Keratinocyte (primary cell): Measurements from ENCODE around the gene EYA3. TPM values are rescaled to one million over a fixed set of nuclear protein-coding genes. Genes with fewer than 3 reads are reported as not detected.

Experiments
- DNase-seq: peaks from one replicate; pipeline ENCODE4 v3.0.0-alpha.2; 2011; ENCODE audit warnings: low read depth, missing footprints, low spot score
- FAIRE-seq: peaks from 2 replicates; lab custom pipeline; 2011; peaks lifted over from hg19 to GRCh38; lab: Jason Lieb, UNC
- H2AFZ ChIP-seq: 2 replicates; pipeline ENCODE4 v1.6.0; 2012; ENCODE audit warnings: low read length, control low read depth, inconsistent platforms; ENCODE audit not compliant: control insufficient read depth
- H3K27ac ChIP-seq: 2 replicates; pipeline ENCODE4 v1.5.1; 2011; ENCODE audit warnings: low read length; ENCODE audit not compliant: control insufficient read depth, insufficient read depth
- H3K27me3 ChIP-seq: 3 replicates; pipeline ENCODE4 v1.6.0; 2011; ENCODE audit warnings: low read length; ENCODE audit not compliant: control insufficient read depth, insufficient read depth; ENCODE audit errors: extremely low read depth
- H3K36me3 ChIP-seq, 2 experiments: 2 replicates in 1 of 2; 3 replicates in 1 of 2; pipeline ENCODE4 v1.5.1; 2011; ENCODE audit warnings: low read length in 2 of 2, mild to moderate bottlenecking in 1 of 2; ENCODE audit not compliant: control insufficient read depth in 2 of 2, insufficient read depth in 2 of 2; ENCODE audit errors: extremely low read depth in 1 of 2
- H3K4me1 ChIP-seq: 3 replicates; pipeline ENCODE4 v1.5.1; 2011; ENCODE audit warnings: low read length; ENCODE audit not compliant: control insufficient read depth, insufficient read depth; ENCODE audit errors: extremely low read depth
- H3K4me2 ChIP-seq: 3 replicates; pipeline ENCODE4 v1.6.0; 2011; ENCODE audit warnings: low read depth, low read length; ENCODE audit not compliant: control insufficient read depth, insufficient read depth; ENCODE audit errors: extremely low read depth
- H3K4me3 ChIP-seq, 3 experiments: fragments of 200-600 bp in 1 of 3; sonication (generic) in 1 of 3; 2 replicates in 2 of 3; 3 replicates in 1 of 3; pipeline ENCODE4 v1.5.1; 2011 to 2016; ENCODE audit warnings: low read length in 3 of 3, mild to moderate bottlenecking in 3 of 3, control low read depth in 2 of 3, inconsistent platforms in 1 of 3, low read depth in 1 of 3, mixed read lengths in 1 of 3, mixed run types in 1 of 3, moderate library complexity in 1 of 3; ENCODE audit not compliant: control insufficient read depth in 2 of 3, insufficient read depth in 2 of 3; ENCODE audit errors: extremely low read depth in 1 of 3
- H3K79me2 ChIP-seq: 2 replicates; pipeline ENCODE4 v1.6.0; 2012; ENCODE audit warnings: low read length; ENCODE audit not compliant: control insufficient read depth, insufficient read depth
- H3K9ac ChIP-seq: 3 replicates; pipeline ENCODE4 v1.6.0; 2011; ENCODE audit warnings: low read length; ENCODE audit not compliant: control insufficient read depth, insufficient read depth; ENCODE audit errors: extremely low read depth
- H3K9me1 ChIP-seq: 3 replicates; pipeline ENCODE4 v1.6.0; 2011; ENCODE audit warnings: low read length; ENCODE audit not compliant: control insufficient read depth, insufficient read depth; ENCODE audit errors: extremely low read depth
- H3K9me3 ChIP-seq: 2 replicates; pipeline ENCODE4 v1.5.1; 2012; ENCODE audit warnings: low read depth, low read length; ENCODE audit not compliant: control insufficient read depth
- H4K20me1 ChIP-seq: 3 replicates; pipeline ENCODE4 v1.6.0; 2011; ENCODE audit warnings: low read length; ENCODE audit not compliant: control insufficient read depth, insufficient read depth; ENCODE audit errors: extremely low read depth
- EZH2 ChIP-seq: IDR thresholded peaks from one replicate; pipeline ENCODE4 v1.6.1; 2012; ENCODE audit warnings: inconsistent platforms, mild to moderate bottlenecking, low read length, moderate library complexity
- dilution Hi-C: fragments of 300-500 bp; cut with MboI; formaldehyde crosslinking; loops from one replicate; pipeline ENCODE4 v1.7.0; 2020; ENCODE audit warnings: low sequenced_read_pairs; ENCODE audit not compliant: extremely low pct_ligation_motif_present
- polyA plus RNA-seq, 5 experiments: library from polyadenylated mRNA; depleted of rRNA in 3 of 5; stranded (reverse) in 3 of 5; stranded (forward) in 1 of 5; unstranded in 1 of 5; fragments of >200 nt; gene quantifications; 1 replicate in 1 of 5; 2 replicates in 3 of 5; 3 replicates in 1 of 5; pipeline versions ENCODE4 v1.2.1 to v1.2.3, GENCODE V29; 2011 to 2012; ENCODE audit warnings: missing spikeins in 2 of 5, low read depth in 1 of 5, low replicate concordance in 1 of 5
- TF ChIP-seq, protein P1 (sequence below), 3 experiments: IDR thresholded peaks in 1 of 3; conservative IDR thresholded peaks in 1 of 3; optimal IDR thresholded peaks in 1 of 3; 2 replicates in 2 of 3; 3 replicates in 1 of 3; pipeline versions ENCODE3 to v1.5.1; 2011; ENCODE audit warnings: low read length in 3 of 3, mild to moderate bottlenecking in 3 of 3, moderate library complexity in 2 of 3, control low read depth in 1 of 3, inconsistent platforms in 1 of 3; ENCODE audit not compliant: insufficient read depth in 2 of 3; ENCODE audit errors: extremely low read depth in 1 of 3

EYA3 gene
- polyA plus RNA-seq, 1 donor (not counting 4 experiments of a cell fraction or from before 2014, with no cell fraction given) = 17.6 TPM

DNA sequence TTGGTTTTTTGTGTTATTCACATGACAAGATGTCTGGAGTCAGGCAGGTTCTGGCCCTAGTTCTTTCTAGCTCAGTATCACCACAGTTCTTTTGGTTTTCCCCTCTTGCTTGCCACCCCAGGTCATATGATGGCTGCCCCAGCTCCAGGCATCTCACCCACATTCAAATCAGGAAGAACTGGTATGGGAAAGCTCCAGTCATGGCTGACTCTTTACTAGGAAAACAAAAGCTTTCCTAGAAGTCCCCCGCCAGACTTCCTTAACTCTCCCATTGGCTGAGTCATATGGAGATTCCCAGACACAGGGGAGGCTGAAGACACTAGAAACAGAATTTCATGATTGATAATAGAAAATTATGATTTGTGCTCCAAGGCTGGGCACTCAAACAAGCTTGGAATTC lies 22.1 kb upstream of the EYA3 start:
- Histone ChIP-seq H3K79me2 (no peaks in the 10 kb centered on the region), H2AFZ (peak overlapping the region; percentile 67), H3K9ac (no peak overlapping the region), H3K9me1 (no peaks in the 10 kb centered on the region), H3K36me3 (no peaks in the 10 kb centered on the region), H4K20me1 (no peaks in the 10 kb centered on the region), H3K4me2 (no peak overlapping the region), H3K4me1 (peaks cover 16% of the 10 kb centered on the region), H3K4me3 (no peak overlapping the region), H3K27me3 (no peaks in the 10 kb centered on the region), H3K27ac (peak overlapping the region; percentile 50), H3K9me3 (no peaks in the 10 kb centered on the region)
- FAIRE-seq = no peak
- dilution Hi-C loops = no loop called here
- no peak for TF ChIP-seq EZH2
- TF ChIP-seq, protein P1, sequence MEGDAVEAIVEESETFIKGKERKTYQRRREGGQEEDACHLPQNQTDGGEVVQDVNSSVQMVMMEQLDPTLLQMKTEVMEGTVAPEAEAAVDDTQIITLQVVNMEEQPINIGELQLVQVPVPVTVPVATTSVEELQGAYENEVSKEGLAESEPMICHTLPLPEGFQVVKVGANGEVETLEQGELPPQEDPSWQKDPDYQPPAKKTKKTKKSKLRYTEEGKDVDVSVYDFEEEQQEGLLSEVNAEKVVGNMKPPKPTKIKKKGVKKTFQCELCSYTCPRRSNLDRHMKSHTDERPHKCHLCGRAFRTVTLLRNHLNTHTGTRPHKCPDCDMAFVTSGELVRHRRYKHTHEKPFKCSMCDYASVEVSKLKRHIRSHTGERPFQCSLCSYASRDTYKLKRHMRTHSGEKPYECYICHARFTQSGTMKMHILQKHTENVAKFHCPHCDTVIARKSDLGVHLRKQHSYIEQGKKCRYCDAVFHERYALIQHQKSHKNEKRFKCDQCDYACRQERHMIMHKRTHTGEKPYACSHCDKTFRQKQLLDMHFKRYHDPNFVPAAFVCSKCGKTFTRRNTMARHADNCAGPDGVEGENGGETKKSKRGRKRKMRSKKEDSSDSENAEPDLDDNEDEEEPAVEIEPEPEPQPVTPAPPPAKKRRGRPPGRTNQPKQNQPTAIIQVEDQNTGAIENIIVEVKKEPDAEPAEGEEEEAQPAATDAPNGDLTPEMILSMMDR (optimal IDR thresholded peaks at IDR 0.05 in 1 of 3, IDR thresholded peaks at IDR 0.05 in 1 of 3, conservative IDR thresholded peaks at IDR 0.05 in 1 of 3; ENCODE audit: extremely low read depth in 1 of 3, insufficient read depth in 2 of 3, low read length in 3 of 3) = no peak
- no peak for DNase-seq

DNA sequence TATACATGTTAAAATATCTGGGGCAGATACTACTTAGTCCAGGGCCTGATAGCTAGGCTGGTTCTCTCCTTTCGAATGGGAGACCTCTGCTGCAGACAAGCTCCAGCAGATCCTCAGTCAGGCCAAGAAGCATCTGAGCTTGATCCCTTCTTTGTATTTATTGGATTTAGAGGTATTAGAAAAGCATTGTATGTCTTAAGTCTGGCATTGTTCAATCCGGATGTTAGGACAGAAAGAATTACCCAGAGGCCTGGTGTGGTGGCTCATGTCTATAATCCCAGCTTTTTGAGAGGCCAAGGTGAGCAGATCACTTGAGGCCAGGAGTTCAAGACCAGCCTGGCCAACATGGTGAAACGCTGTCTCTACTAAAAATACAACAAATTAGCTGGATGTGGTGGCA lies 21.2 kb upstream of the EYA3 start:
- no peak overlapping the region for H3K4me2 ChIP-seq
- no peak overlapping the region for H3K4me3 ChIP-seq
- H2AFZ ChIP-seq = no peak overlapping the region
- TF ChIP-seq EZH2 = no peak
- TF ChIP-seq, protein P1 (optimal IDR thresholded peaks at IDR 0.05 in 1 of 3, IDR thresholded peaks at IDR 0.05 in 1 of 3, conservative IDR thresholded peaks at IDR 0.05 in 1 of 3; ENCODE audit: extremely low read depth in 1 of 3, insufficient read depth in 2 of 3, low read length in 3 of 3) = no peak
- H4K20me1 ChIP-seq = no peaks in the 10 kb centered on the region
- no peaks in the 10 kb centered on the region for H3K9me1 ChIP-seq
- no peaks in the 10 kb centered on the region for H3K79me2 ChIP-seq
- H3K27ac ChIP-seq = no peak overlapping the region
- dilution Hi-C loops = no loop called here
- H3K4me1 ChIP-seq = peaks cover 19% of the 10 kb centered on the region
- H3K27me3 ChIP-seq = no peaks in the 10 kb centered on the region
- no peak for FAIRE-seq
- H3K36me3 ChIP-seq = no peaks in the 10 kb centered on the region
- no peaks in the 10 kb centered on the region for H3K9me3 ChIP-seq
- no peak for DNase-seq
- no peak overlapping the region for H3K9ac ChIP-seq
